LNCAP (cell line): ENCODE measurements around the gene MDFI.

Experiments
- CTCF ChIP-seq: fragments of 450-650 bp; IDR thresholded peaks from 2 replicates; pipeline ENCODE4 v1.5.1; 2017; ENCODE audit warnings: mild to moderate bottlenecking

Gene MDFI

GRCh38 chr6:41672816-41673703 is 34.8 kb downstream of the MDFI start:
- no peak for TF ChIP-seq CTCF

GRCh38 chr6:41673704-41674000 is 35.4 kb downstream of the MDFI start:
- TF ChIP-seq CTCF: no peak

- TF ChIP-seq CTCF: no peak
Measured at GRCh38 chr6:41674231-41675000, 36.1 kb downstream of the MDFI start.

- no peak for TF ChIP-seq CTCF
Measured at GRCh38 chr6:41675176-41675775, 37.0 kb downstream of the MDFI start.

- no peak for TF ChIP-seq CTCF
Measured at GRCh38 chr6:41675992-41676391, 37.7 kb downstream of the MDFI start.

GRCh38 chr6:41676431-41676830 is 38.2 kb downstream of the MDFI start:
- TF ChIP-seq CTCF: no peak

- no peak for TF ChIP-seq CTCF
Measured at GRCh38 chr6:41677124-41677921, 39.1 kb downstream of the MDFI start.
